ENCODE measurements around the gene GNRH2.

DNA sequence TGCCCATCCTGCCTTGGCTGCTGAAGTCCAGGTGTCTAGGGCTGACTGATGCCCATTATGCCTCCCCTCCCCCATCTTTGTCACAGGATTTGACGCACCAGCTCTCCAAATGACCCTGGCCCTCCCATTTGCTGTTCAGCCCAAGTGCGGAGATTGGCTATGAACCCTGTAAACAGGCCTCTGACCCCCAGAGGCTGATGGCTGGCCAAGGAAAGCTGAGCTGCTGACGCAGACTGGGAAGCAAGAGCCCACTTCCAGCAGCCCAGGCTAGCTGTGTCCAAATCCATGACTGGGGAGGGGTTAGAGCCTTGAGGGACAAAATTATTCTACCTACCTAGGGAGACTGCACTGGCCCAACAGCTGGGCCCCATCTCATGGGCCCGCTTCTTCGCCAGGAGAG is 797 bp upstream of the GNRH2 start:
- TF ChIP-seq RCOR1 (IDR thresholded peaks at IDR 0.05; ENCODE audit: low read length) (no peak), NRF1 (IDR thresholded peaks at IDR 0.05; ENCODE audit: low read depth, low read length) (no peak), GABPA (IDR thresholded peaks at IDR 0.05; ENCODE audit: low read depth) (no peak)
